K562 (cell line): ENCODE results near the gene SHFL. TPM values are rescaled to one million over a fixed set of nuclear protein-coding genes. Genes with fewer than 3 reads are reported as not detected.

Source experiments
- ASH1L ChIP-seq: fragments of 450-650 bp; IDR thresholded peaks from 2 replicates; pipeline ENCODE4 v1.6.1; 2018; ENCODE audit warnings: borderline replicate concordance, mild to moderate bottlenecking, low read depth; ENCODE audit not compliant: partially characterized antibody
- ATF7 ChIP-seq: fragments of 450-650 bp; IDR thresholded peaks from 2 replicates; pipeline ENCODE4 v1.7.1; 2014; ENCODE audit warnings: mild to moderate bottlenecking, moderate library complexity
- CBFB ChIP-seq: sonication (generic); formaldehyde crosslinking; IDR thresholded peaks from 2 replicates; pipeline ENCODE4 v1.4.0; 2020; ENCODE audit warnings: mild to moderate bottlenecking, missing genetic modification reagents
- CCAR2 ChIP-seq: fragments of 200-400 bp; formaldehyde crosslinking; IDR thresholded peaks from 2 replicates; pipeline ENCODE4 v1.6.1; 2017; ENCODE audit warnings: mild to moderate bottlenecking, low read depth, low read length
- CREBBP ChIP-seq: IDR thresholded peaks from one replicate; pipeline ENCODE4 v1.6.1; 2012; ENCODE audit warnings: low read depth, mild to moderate bottlenecking, control low read depth, inconsistent platforms, low read length
- ELF2 ChIP-seq: fragments of 250-450 bp; sonication (Bioruptor Pico); IDR thresholded peaks from 2 replicates; pipeline ENCODE4 v1.5.0; 2021; ENCODE audit warnings: mild to moderate bottlenecking
- HOXB6 ChIP-seq: fragments of 250-450 bp; sonication (Bioruptor Pico); IDR thresholded peaks from 2 replicates; pipeline ENCODE4 v1.5.1; 2022; ENCODE audit warnings: mild to moderate bottlenecking, borderline replicate concordance
- KAT8 ChIP-seq: fragments of 450-650 bp; IDR thresholded peaks from 2 replicates; pipeline ENCODE4 v1.6.1; 2016; ENCODE audit warnings: low read depth, mild to moderate bottlenecking
- MAFG ChIP-seq: fragments of 450-650 bp; conservative IDR thresholded peaks from 2 replicates; pipeline ENCODE4 v1.6.1; 2016; ENCODE audit warnings: missing genetic modification characterization, missing compliant biosample characterization
- NCOR1 ChIP-seq: fragments of 450-650 bp; IDR thresholded peaks from 2 replicates; pipeline ENCODE4 v1.6.1; 2016; ENCODE audit warnings: mild to moderate bottlenecking, moderate library complexity
- NFIC ChIP-seq: fragments of 450-650 bp; IDR thresholded peaks from 2 replicates; pipeline ENCODE4 v1.6.1; 2017; ENCODE audit warnings: mild to moderate bottlenecking, inconsistent platforms
- NFYB ChIP-seq: IDR thresholded peaks from 2 replicates; pipeline ENCODE4 v1.6.1; 2011; ENCODE audit warnings: mild to moderate bottlenecking, moderate library complexity; ENCODE audit not compliant: insufficient read length; ENCODE audit errors: extremely low read depth
- NR1H2 ChIP-seq: sonication (generic); formaldehyde crosslinking; IDR thresholded peaks from 2 replicates; pipeline ENCODE4 v1.4.0; 2020; ENCODE audit warnings: mild to moderate bottlenecking, missing genetic modification reagents
- POLR3G ChIP-seq: IDR thresholded peaks from 2 replicates; pipeline ENCODE4 v1.6.1; 2011; ENCODE audit not compliant: insufficient read length, insufficient replicate concordance; ENCODE audit errors: extremely low read depth
- RBM39 ChIP-seq: fragments of 200-400 bp; formaldehyde crosslinking; optimal IDR thresholded peaks from 2 replicates; pipeline ENCODE3; 2018; ENCODE audit warnings: low read depth, low read length
- SAFB2 ChIP-seq: fragments of 200-400 bp; formaldehyde crosslinking; IDR thresholded peaks from 2 replicates; pipeline ENCODE4 v1.6.1; 2018; ENCODE audit warnings: borderline replicate concordance, low read length, low read depth, moderate library complexity; ENCODE audit not compliant: severe bottlenecking
- SMAD1 ChIP-seq: fragments of 150-350 bp; IDR thresholded peaks from 2 replicates; pipeline ENCODE4 v1.6.1; 2014; ENCODE audit warnings: low read length, low read depth; ENCODE audit not compliant: partially characterized antibody
- SNIP1 ChIP-seq: fragments of 450-650 bp; IDR thresholded peaks from 2 replicates; pipeline ENCODE4 v1.7.1; 2017; ENCODE audit warnings: low read depth, mild to moderate bottlenecking
- SRSF9 ChIP-seq: fragments of 200-400 bp; formaldehyde crosslinking; IDR thresholded peaks from 2 replicates; pipeline ENCODE4 v1.6.1; 2017; ENCODE audit warnings: low read depth, low read length, borderline replicate concordance
- TAF7 ChIP-seq: fragments of 450-650 bp; IDR thresholded peaks from 2 replicates; pipeline ENCODE4 v1.6.1; 2016; ENCODE audit warnings: missing genetic modification characterization, missing compliant biosample characterization
- ZBTB17 ChIP-seq: fragments of 450-650 bp; formaldehyde crosslinking; IDR thresholded peaks from 2 replicates; pipeline ENCODE4 v1.4.0; 2020; ENCODE audit warnings: mild to moderate bottlenecking
- ZFP36 ChIP-seq: fragments of 150-350 bp; IDR thresholded peaks from 2 replicates; pipeline ENCODE4 v1.6.1; 2018; ENCODE audit warnings: low read length, low read depth; ENCODE audit not compliant: partially characterized antibody
- ZFX ChIP-seq: sonication (generic); formaldehyde crosslinking; IDR thresholded peaks from 2 replicates; pipeline ENCODE4 v1.8.0; 2022; ENCODE audit warnings: mild to moderate bottlenecking, missing genetic modification reagents, moderate library complexity
- ZNF274 ChIP-seq: IDR thresholded peaks from 2 replicates; pipeline ENCODE4 v1.6.1; 2011; ENCODE audit warnings: low read depth, mild to moderate bottlenecking, low read length, moderate library complexity, borderline replicate concordance
- ZNF354B ChIP-seq: fragments of 250-450 bp; sonication (Bioruptor Pico); IDR thresholded peaks from 2 replicates; pipeline ENCODE4 v1.4.0; 2020
- ZNF586 ChIP-seq: fragments of 450-650 bp; formaldehyde crosslinking; conservative IDR thresholded peaks from 2 replicates; pipeline ENCODE4 v1.4.0; 2020; ENCODE audit warnings: mild to moderate bottlenecking, moderate library complexity
- ZNF785 ChIP-seq: fragments of 250-450 bp; sonication (Bioruptor Pico); IDR thresholded peaks from 2 replicates; pipeline ENCODE4 v1.4.0; 2020; ENCODE audit warnings: mild to moderate bottlenecking
- ZNF830 ChIP-seq: fragments of 250-450 bp; sonication (Bioruptor Pico); IDR thresholded peaks from 2 replicates; pipeline ENCODE4 v1.5.0; 2021; ENCODE audit warnings: mild to moderate bottlenecking
- ZSCAN32 ChIP-seq: fragments of 450-650 bp; formaldehyde crosslinking; IDR thresholded peaks from 2 replicates; pipeline ENCODE4 v1.4.0; 2020; ENCODE audit warnings: mild to moderate bottlenecking, moderate library complexity
- polyA plus RNA-seq, 8 experiments: library from polyadenylated mRNA; depleted of rRNA in 4 of 8; stranded (reverse) in 5 of 8; unstranded in 3 of 8; fragments of >200 nt; fragmentation: Nextera tagmentation in 2 of 8; fragmentation: Illumina TruSeq in 1 of 8; extraction: Ambion mirVana in 2 of 8; extraction: Trizol in 1 of 8; gene quantifications; 2 replicates each; pipeline versions ENCODE4 v1.2.1 to v1.2.3, GENCODE V29; 2011 to 2014; ENCODE audit warnings: inconsistent platforms in 1 of 8, missing spikeins in 1 of 8
- total RNA-seq, 7 experiments: library from RNA; depleted of rRNA in 6 of 7; stranded (reverse); fragments of >200 nt in 6 of 7; fragmentation: Illumina TruSeq in 2 of 7; extraction: Trizol in 2 of 7; gene quantifications; 2 replicates each; pipeline versions ENCODE4 v1.2.1 to v1.2.3, GENCODE V29; 2011 to 2021; ENCODE audit warnings: low replicate concordance in 1 of 7
- TF ChIP-seq, protein P1 (sequence below): sonication (generic); formaldehyde crosslinking; IDR thresholded peaks from 2 replicates; pipeline ENCODE4 v1.8.0; 2022; ENCODE audit warnings: missing genetic modification reagents, mild to moderate bottlenecking, moderate library complexity, borderline replicate concordance
- TF ChIP-seq, protein P2 (sequence below): IDR thresholded peaks from 2 replicates; pipeline ENCODE4 v1.6.1; 2016; ENCODE audit warnings: missing genetic modification characterization, missing compliant biosample characterization

The SHFL gene
- total and polyA plus RNA-seq, 9 of the 15 experiments (the other 6 are each of a cell fraction or from before 2014, with no cell fraction given), result 1.5 to 25.7 (median 13.0) TPM

DNA sequence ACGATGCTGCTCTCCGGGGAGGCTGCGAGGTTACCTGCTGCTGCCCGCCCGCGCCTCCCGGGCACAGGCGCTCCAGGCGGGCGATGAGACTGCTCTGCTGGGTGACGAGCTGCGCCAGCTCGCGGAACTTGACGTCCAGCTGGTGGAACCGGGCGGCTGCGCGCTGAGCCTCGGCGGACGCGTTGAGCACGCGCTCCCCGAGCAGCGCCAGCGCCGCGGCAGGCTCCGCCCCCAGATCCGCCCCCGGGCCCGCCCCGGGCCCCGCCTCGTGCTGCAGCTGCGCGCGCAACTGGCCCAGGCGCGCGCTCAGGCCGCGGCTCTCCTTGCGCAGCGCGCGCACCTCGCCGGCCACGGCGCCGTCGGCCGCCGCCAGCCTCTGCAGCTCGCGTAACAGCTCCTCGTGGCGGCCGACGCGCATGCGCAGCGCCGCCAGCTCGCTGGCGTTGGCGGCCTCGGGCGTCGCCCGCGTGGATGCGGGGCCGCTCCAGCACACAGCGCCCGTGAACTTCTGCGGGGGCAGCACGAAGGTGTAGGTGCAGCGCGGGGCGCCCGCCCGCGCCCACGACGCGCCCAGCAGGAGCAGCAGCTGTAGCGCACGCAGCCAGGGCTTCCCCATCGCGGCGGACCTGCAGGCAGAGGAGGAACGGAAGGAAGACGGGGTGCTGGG lies 10.0 kb downstream of the SHFL start (continued):
- no peak for TF ChIP-seq SRSF9
- no peak for TF ChIP-seq ZFP36
- TF ChIP-seq, protein P1, sequence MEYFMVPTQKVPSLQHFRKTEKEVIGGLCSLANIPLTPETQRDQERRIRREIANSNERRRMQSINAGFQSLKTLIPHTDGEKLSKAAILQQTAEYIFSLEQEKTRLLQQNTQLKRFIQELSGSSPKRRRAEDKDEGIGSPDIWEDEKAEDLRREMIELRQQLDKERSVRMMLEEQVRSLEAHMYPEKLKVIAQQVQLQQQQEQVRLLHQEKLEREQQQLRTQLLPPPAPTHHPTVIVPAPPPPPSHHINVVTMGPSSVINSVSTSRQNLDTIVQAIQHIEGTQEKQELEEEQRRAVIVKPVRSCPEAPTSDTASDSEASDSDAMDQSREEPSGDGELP (CRISPR knock-in tag), result peak; percentile 95
- TF ChIP-seq ELF2, result no peak
- no peak for TF ChIP-seq NFYB
- no peak for TF ChIP-seq POLR3G
- no peak for TF ChIP-seq ZNF586
- TF ChIP-seq SMAD1, result no peak
- TF ChIP-seq, protein P2, sequence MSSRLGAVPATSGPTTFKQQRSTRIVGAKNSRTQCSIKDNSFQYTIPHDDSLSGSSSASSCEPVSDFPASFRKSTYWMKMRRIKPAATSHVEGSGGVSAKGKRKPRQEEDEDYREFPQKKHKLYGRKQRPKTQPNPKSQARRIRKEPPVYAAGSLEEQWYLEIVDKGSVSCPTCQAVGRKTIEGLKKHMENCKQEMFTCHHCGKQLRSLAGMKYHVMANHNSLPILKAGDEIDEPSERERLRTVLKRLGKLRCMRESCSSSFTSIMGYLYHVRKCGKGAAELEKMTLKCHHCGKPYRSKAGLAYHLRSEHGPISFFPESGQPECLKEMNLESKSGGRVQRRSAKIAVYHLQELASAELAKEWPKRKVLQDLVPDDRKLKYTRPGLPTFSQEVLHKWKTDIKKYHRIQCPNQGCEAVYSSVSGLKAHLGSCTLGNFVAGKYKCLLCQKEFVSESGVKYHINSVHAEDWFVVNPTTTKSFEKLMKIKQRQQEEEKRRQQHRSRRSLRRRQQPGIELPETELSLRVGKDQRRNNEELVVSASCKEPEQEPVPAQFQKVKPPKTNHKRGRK (tag), result no peak
- TF ChIP-seq MAFG (tag), result no peak
- no peak for TF ChIP-seq HOXB6 (CRISPR knock-in tag)
- peak; percentile 93 for TF ChIP-seq ZFX
- no peak for TF ChIP-seq NR1H2 (CRISPR knock-in tag)
- TF ChIP-seq SNIP1, result no peak
- no peak for TF ChIP-seq TAF7
- no peak for TF ChIP-seq RBM39
- no peak for TF ChIP-seq NCOR1
- no peak for TF ChIP-seq ZSCAN32 (CRISPR knock-in tag)
- TF ChIP-seq ZNF785, result no peak
- TF ChIP-seq SAFB2, result no peak
- no peak; the same call in 1 of the 2 replicates for TF ChIP-seq CBFB (CRISPR knock-in tag)
- no peak for TF ChIP-seq CCAR2
- no peak for TF ChIP-seq NFIC
- TF ChIP-seq KAT8, result no peak
- 0 out of 2 replicates have a peak, but pooled peaks have one; percentile 67 for TF ChIP-seq ZNF830 (CRISPR knock-in tag)
- TF ChIP-seq ZBTB17 (CRISPR knock-in tag), result no peak; the same call in 1 of the 2 replicates
- no peak for TF ChIP-seq ZNF354B
- no peak for TF ChIP-seq CREBBP
- TF ChIP-seq ZNF274, result no peak
- no peak for TF ChIP-seq ASH1L
- no peak; the same call in 1 of the 2 replicates for TF ChIP-seq ATF7
